Measurements from ENCODE around the gene TAPT1. TPM values are rescaled to one million over a fixed set of nuclear protein-coding genes. Genes with fewer than 3 reads are reported as not detected.

Gene TAPT1
- total and polyA plus RNA-seq, 2 of the 13 experiments (the other 11 are each of a cell fraction or from before 2014, with no cell fraction given): 24.5 to 25.3 TPM

- TF ChIP-seq MYC (CRISPR knock-in tag; IDR thresholded peaks at IDR 0.05; ENCODE audit: borderline replicate concordance): no peak
- no peak for TF ChIP-seq PBX2 (CRISPR knock-in tag; IDR thresholded peaks at IDR 0.05)
- no peak for TF ChIP-seq SATB2 (CRISPR knock-in tag; IDR thresholded peaks at IDR 0.05)
- no peak for TF ChIP-seq SETDB1 (CRISPR knock-in tag; IDR thresholded peaks at IDR 0.05; ENCODE audit: borderline replicate concordance)
- no peak for TF ChIP-seq RAD51 (IDR thresholded peaks at IDR 0.05; ENCODE audit: borderline replicate concordance)
- no peak for TF ChIP-seq ZNF276 (CRISPR knock-in tag; IDR thresholded peaks at IDR 0.05; ENCODE audit: low read depth)
- no peak for TF ChIP-seq ZNF30 (CRISPR knock-in tag; IDR thresholded peaks at IDR 0.05)
- TF ChIP-seq ZMAT5 (CRISPR knock-in tag; IDR thresholded peaks at IDR 0.05; ENCODE audit: borderline replicate concordance, low read depth): no peak
- no peak for TF ChIP-seq ZNF205 (CRISPR knock-in tag; IDR thresholded peaks at IDR 0.05)
- TF ChIP-seq NFAT5 (CRISPR knock-in tag; IDR thresholded peaks at IDR 0.05): no peak
- no peak for TF ChIP-seq MED8 (CRISPR knock-in tag; IDR thresholded peaks at IDR 0.05; ENCODE audit: insufficient replicate concordance)
- no peak for TF ChIP-seq HINFP (CRISPR knock-in tag; IDR thresholded peaks at IDR 0.05; ENCODE audit: low read depth)
- no peak for TF ChIP-seq ZNF343 (CRISPR knock-in tag; IDR thresholded peaks at IDR 0.05)
- no peak for TF ChIP-seq DDIT3 (CRISPR knock-in tag; IDR thresholded peaks at IDR 0.05)
- 0 out of 2 replicates have a peak, but pooled peaks have one; percentile 19 for TF ChIP-seq HNF1B (CRISPR knock-in tag; IDR thresholded peaks at IDR 0.05)
Observed at GRCh38 chr4:16129336-16129735, 96.9 kb downstream of the TAPT1 start (continued).

Measured in HepG2 (cell line).